IgD-negative memory B cell (primary cell): ENCODE measurements around the gene DCTPP1. TPM values are rescaled to one million over a fixed set of nuclear protein-coding genes. Genes with fewer than 3 reads are reported as not detected.
"Not testable (repeated sequence)": the region's sequence is repeated elsewhere in the genome, so short reads cannot be mapped to it uniquely, and the experiment has no call there.

Source experiments
- H3K27ac Mint-ChIP-seq, 3 donors: one replicate each; pipeline ENCODE4 v1.8.0; 2020 to 2022; ENCODE audit warnings: mild to moderate bottlenecking in 3 of 3, mixed read lengths in 3 of 3, moderate library complexity in 1 of 3
- H3K27me3 Mint-ChIP-seq: one replicate; pipeline ENCODE4 v1.8.0; 2021; ENCODE audit warnings: mixed read lengths
- H3K36me3 Mint-ChIP-seq: one replicate; pipeline ENCODE4 v1.8.0; 2020; ENCODE audit warnings: mild to moderate bottlenecking, mixed read lengths
- H3K4me1 Mint-ChIP-seq, 3 donors: one replicate each; pipeline ENCODE4 v1.8.0; 2020 to 2022; ENCODE audit warnings: mixed read lengths in 3 of 3, mild to moderate bottlenecking in 1 of 3
- H3K4me3 Mint-ChIP-seq, 4 donors: one replicate each; pipeline ENCODE4 v1.8.0; 2020 to 2022; ENCODE audit warnings: mild to moderate bottlenecking in 4 of 4, mixed read lengths in 4 of 4, moderate library complexity in 3 of 4
- H3K9me3 Mint-ChIP-seq, 3 donors: one replicate each; pipeline ENCODE4 v1.8.0; 2020 to 2021; ENCODE audit warnings: mixed read lengths in 3 of 3, mild to moderate bottlenecking in 1 of 3
- polyA plus RNA-seq: library from polyadenylated mRNA; unstranded; fragments of 300-500 nt; fragmentation: Illumina TruSeq; gene quantifications from one replicate; pipeline ENCODE4 v1.2.3, GENCODE V29; 2021

The DCTPP1 gene
- polyA plus RNA-seq, 1 donor from 2014 or later: 137 TPM

DNA sequence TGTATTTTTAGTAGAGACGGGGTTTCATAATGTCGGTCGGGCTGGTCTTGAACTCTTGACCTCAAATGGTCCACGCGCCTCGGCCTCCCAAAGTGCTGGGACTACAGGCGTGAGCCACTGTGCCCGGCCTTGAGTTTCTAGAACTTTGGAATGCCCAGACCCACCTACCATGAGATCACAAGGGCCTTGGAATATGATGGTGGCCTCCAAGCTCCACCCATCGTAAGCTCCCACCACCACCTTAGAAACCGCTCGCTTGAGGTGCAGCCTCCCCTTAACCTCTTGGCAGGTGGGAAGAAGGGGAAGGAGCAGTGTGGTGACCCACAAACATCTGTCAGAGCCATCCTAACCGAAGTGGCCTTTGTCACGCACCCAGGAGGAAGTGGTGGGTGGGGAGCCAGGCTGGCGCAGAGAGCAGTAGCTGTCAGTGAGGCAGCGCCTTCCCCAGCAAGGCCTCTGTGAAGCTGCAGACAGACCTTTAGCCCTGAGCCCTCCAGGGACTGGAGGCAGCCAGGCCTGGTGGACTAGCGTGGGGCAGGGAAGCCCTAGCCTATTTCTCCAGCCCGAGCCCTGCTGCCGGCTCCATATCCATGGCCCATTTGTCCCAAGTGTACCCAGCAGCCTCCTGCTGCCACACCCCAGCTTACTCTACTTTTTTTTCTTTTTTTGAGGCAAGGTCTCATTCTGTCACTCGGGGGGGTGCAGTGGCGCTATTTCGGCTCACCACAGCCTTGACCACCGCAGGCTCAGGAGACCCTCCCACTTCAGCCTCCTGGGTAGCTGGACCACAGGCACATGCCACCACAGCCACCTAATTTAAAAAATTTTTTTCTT is 28.9 kb upstream of the DCTPP1 start:
- peaks cover 2% of the 10 kb centered on the region for H3K36me3 Mint-ChIP-seq
- no peaks in the 10 kb centered on the region for H3K27me3 Mint-ChIP-seq
- peak overlapping the region; percentile 59 to 93 (median 92) for H3K27ac Mint-ChIP-seq
- H3K9me3 Mint-ChIP-seq: no peaks in the 10 kb centered on the region
- H3K4me3 Mint-ChIP-seq: peak overlapping the region; percentile 50 to 91 (median 78)
- peaks cover 31 to 34% (median 33%) of the 10 kb centered on the region in 3 donors for H3K4me1 Mint-ChIP-seq

DNA sequence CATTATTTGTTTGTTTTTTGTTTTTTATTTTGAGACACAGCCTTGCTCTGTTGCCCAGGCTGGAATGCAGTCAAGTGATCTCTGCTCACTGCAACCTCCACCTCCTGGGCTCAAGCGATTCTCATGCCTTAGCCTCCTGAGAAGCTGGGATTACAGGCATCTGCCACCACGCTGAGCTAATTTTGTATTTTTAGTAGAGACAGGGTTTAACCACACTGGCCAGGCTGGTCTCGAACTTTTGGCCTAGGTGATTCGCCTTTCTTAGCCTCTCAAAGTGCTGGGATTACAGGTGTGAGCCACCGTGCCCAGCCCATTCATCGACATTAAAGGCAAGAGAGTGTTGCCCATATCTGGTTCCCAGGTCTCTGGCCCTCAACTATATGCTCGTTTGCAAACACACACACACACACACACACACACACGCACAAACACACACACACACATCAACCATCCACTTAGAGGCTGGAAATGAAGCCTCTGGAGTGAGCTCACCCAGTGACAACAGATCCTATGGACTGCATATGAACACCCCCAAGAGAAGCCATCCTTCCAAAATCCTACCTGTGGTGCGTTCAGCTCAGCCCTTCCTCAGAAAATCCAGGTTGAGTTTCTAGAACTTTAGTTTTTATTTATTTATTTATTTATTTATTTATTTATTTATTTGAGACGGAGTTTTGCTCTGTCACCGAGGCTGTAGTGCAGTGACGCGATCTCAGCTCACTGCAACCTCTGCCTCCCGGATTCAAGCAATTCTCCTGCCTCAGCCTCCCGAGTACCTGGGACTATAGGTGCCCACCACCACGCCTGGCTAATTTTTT is 28.1 kb upstream of the DCTPP1 start:
- no peaks in the 10 kb centered on the region for H3K9me3 Mint-ChIP-seq
- H3K4me3 Mint-ChIP-seq: peak overlapping the region in 3 of 4 donors; percentile 52 to 91 (median 70)
- peak overlapping the region; percentile 84 to 93 (median 92) for H3K27ac Mint-ChIP-seq
- H3K36me3 Mint-ChIP-seq: no peaks in the 10 kb centered on the region
- H3K4me1 Mint-ChIP-seq: peaks cover 31 to 34% (median 33%) of the 10 kb centered on the region in 3 donors
- H3K27me3 Mint-ChIP-seq: no peaks in the 10 kb centered on the region

DNA sequence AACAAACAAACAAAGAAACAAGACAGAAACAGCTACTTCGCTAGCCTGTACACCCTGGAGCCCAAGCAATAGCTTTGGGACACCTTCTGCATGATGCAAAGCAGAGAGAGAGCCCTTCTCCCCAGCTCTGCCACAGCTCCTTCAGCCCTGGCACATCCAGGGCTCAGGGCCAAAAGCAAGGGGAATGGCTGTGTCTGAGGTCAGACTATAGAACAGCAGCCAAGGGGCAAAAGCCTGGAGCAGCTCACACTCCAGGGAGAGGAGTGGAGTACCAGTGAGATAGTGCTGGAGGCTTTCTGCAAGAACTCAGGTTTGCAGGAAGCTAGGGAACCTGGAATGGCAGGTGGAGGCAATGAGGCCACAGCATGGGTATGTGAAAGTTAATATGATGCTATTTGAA is 27.4 kb upstream of the DCTPP1 start:
- Mint-ChIP-seq H3K36me3 (no peaks in the 10 kb centered on the region), H3K4me1 (peaks cover 36 to 39% (median 37%) of the 10 kb centered on the region in 3 donors), H3K27ac (peak overlapping the region; percentile 55 to 84 (median 76)), H3K27me3 (no peaks in the 10 kb centered on the region), H3K4me3 (peak overlapping the region in 1 of 4 donors; percentile 52), H3K9me3 (no peaks in the 10 kb centered on the region)

DNA sequence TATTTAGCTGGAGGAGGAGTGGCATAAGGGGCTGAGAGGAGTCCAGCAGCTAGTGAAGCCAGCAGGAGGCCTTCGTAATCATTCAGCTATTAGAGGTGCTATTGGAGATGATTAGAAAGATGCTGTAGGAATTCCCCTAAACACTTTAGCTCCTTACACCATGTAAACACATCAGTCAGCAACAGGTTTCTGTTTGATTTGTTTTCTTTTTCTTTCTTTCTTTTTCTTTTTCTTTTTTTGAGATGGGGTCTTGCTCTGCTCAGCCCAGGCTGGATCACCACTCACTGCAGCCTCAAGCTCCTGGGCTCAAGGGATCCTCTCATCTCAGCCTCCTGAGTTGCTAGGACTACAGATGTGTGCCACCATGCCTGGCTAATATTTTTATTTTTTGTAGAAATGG is 26.5 kb upstream of the DCTPP1 start:
- peak overlapping the region in 2 of 4 donors; percentile 40 to 63 for H3K4me3 Mint-ChIP-seq
- H3K4me1 Mint-ChIP-seq: peaks cover 35 to 39% (median 37%) of the 10 kb centered on the region in 3 donors
- no peaks in the 10 kb centered on the region for H3K9me3 Mint-ChIP-seq
- H3K27me3 Mint-ChIP-seq: no peaks in the 10 kb centered on the region
- H3K27ac Mint-ChIP-seq: peak overlapping the region in 2 of 3 donors; percentile 76 to 84
- no peaks in the 10 kb centered on the region for H3K36me3 Mint-ChIP-seq

DNA sequence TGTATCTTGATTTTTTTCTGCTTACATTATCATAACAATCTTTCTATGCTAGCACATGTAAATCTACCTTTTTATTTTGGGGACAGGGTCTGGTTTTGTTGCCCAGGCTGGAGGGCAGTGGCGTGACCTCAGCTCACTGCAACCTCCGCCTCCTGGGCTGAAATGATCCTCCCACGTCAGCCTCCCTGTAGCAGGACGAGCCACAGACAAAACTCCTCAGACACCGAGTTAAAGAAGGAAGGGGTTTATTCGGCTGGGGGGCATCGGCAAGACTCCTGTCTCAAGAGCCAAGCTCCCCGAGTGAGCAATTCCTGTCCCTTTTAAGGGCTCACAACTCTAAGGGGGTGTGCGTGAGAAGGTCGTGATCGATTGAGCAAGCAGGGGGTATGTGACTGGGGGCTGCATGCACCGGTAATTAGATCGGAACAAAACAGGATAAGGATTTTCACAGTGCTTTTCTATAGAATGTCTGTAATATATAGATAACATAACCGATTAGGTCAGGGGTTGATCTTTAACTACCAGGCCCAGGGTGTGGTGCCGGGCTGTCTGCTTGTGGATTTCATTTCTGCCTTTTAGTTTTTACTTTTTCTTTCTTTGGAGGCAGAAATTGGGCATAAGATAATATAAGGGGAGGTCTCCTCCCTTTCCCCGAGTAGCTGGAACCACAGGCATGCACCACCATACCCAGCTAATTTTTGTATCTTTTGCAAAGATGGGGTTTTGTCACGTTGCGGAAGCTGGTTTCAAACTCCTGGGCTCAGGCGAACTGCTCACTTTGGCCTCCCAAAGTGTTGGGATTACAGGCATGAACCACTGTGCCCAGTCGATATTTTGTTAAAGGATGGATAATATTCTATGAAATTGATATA is 23.1 kb upstream of the DCTPP1 start:
- H3K4me3 Mint-ChIP-seq, H3K9me3 Mint-ChIP-seq, H3K36me3 Mint-ChIP-seq, H3K27me3 Mint-ChIP-seq: not testable (repeated sequence)
- Mint-ChIP-seq H3K4me1 (peaks cover 23 to 36% (median 27%) of the 10 kb centered on the region in 3 donors), H3K27ac (peak overlapping the region in 2 of 3 donors; percentile 43 to 49)

DNA sequence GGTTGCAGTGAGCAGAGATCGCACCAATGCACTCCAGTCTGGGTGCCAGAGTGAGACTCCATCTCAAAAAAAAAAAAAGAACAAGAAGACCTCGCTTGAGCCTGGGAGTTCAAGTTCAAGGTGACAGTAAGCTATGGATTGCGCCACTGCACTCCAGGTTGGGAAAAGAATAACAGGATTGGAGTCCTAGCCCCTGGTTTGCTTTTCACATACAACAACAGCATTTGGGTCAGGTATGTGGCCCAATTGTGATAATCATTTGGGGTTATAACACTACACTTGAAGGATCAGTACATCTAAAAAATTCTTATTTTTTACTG is 19.2 kb upstream of the DCTPP1 start:
- peaks cover 4% of the 10 kb centered on the region for H3K36me3 Mint-ChIP-seq
- H3K27me3 Mint-ChIP-seq: no peaks in the 10 kb centered on the region
- H3K9me3 Mint-ChIP-seq: no peaks in the 10 kb centered on the region
- H3K4me1 Mint-ChIP-seq: peaks cover 18 to 29% (median 29%) of the 10 kb centered on the region in 3 donors
- no peak overlapping the region for H3K27ac Mint-ChIP-seq
- H3K4me3 Mint-ChIP-seq: no peak overlapping the region

DNA sequence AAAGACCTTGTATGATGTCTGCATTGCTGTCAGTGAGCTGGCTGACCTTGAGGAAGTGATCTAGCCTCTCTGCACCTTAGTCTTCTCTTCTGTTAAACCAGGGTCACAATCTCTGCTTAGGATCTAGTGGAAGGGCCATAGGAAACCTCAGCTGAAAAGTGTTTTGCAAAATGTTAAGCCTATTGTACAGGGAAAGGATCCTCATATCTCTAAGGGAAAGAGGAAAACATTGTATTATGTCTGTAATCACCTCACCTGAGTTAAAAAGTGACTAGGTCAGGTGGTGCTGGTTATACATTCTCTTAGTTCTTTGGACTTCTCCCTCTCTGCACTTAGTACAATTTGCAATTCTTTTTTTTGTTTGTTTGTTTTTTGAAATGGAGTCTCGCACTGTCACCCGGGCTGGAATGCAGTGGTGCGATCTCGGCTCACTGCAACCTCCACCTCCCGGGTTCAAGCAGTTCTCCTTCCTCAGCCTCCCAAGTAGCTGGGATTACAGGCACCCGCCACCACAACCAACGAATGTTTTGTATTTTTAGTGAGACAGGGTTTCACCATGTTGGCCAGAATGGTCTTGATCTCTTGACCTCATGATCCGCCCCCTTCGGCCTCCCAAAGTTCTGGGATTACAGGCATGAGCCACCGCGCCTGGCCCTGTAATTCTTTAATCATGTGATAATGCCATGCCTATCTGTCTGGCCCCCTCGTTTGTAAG is 17.8 kb upstream of the DCTPP1 start:
- no peaks in the 10 kb centered on the region for H3K27me3 Mint-ChIP-seq
- peaks cover 0 to 2% (median 0%) of the 10 kb centered on the region in 3 donors for H3K9me3 Mint-ChIP-seq
- H3K36me3 Mint-ChIP-seq: peaks cover 10% of the 10 kb centered on the region
- peaks cover 28 to 39% (median 35%) of the 10 kb centered on the region in 3 donors for H3K4me1 Mint-ChIP-seq
- H3K4me3 Mint-ChIP-seq: peak overlapping the region in 3 of 4 donors; percentile 44 to 96 (median 73)
- H3K27ac Mint-ChIP-seq: no peak overlapping the region

DNA sequence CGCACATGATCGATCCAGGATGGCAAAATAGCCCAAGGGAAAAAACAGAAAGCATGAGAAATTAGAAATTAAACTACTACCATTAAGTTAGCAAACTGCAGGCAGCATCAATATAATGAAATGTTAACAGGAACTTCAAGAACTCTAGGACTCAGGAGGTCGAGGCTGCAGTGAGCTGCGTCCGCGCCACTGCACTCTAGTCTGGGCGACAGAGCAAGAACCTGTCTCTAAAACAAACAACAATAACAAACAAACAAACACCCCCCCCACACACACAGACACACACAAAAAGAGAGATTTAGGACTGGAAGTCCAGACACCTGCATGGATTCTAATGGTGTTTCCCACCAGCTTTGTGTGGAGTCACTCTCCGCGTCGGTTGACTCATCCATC is 16.4 kb upstream of the DCTPP1 start:
- H3K9me3 Mint-ChIP-seq: peaks cover 0 to 2% (median 0%) of the 10 kb centered on the region in 3 donors
- H3K4me1 Mint-ChIP-seq: peaks cover 24 to 37% (median 27%) of the 10 kb centered on the region in 3 donors
- H3K36me3 Mint-ChIP-seq: peaks cover 12% of the 10 kb centered on the region

DNA sequence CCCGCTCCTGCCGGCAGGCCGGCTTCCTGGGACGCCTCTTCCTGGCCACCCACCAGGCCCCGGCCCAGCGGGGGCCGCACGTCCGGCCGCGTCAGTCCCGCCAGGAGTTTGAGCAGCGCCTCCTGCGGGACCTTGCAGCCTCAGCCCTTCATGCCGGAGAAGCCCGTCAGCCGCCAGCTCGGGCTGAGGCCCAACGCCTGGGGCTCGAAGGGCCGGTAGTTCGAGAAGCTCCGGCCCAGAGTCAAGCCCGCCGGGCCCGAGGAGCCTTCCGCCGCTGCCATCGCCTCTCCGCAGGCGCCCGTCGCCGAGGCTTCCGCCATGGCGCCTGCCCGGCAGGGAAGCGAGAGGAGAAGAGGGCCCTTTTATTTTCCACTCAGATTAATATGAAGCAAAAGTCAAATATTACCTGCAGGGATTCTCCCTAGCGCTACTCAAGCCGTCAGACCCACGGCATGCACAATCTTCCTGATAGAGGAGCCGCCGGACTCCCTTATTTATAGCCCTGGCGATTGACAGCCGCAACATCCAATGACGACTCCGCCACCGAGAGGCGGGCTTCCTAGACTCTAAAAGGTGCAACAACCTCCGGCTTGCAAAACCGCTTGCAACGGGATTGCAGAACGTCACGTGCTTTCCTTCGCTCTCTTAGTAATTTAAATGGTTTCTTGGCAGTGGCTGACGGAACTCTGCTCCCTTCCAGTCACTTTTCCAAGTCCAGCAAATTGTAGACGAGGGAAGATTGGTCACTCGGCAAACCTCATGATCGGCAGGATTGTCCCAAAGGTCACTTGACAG is 15.8 kb upstream of the DCTPP1 start, which contains the start of gene SEPHS2:
Gene SEPHS2, minus strand, starts transcription at position 467 of the 795 bp plus-strand sequence. Its CDS starts 147 bp downstream, at position 320.
- Mint-ChIP-seq H3K36me3 (peaks cover 12% of the 10 kb centered on the region), H3K4me1 (peaks cover 21 to 32% (median 23%) of the 10 kb centered on the region in 3 donors), H3K4me3 (peak within 1 kb of the TSS; percentile 94 to 99 (median 98)), H3K27me3 (no peaks in the 10 kb centered on the region), H3K27ac (peak within 1 kb of the TSS; percentile 92 to 98 (median 97)), H3K9me3 (peaks cover 0 to 2% (median 0%) of the 10 kb centered on the region in 3 donors)

More for the DNA sequence above, 16.4 kb upstream of the DCTPP1 start:
- Mint-ChIP-seq H3K27ac (peak overlapping the region; percentile 92 to 98 (median 97)), H3K27me3 (no peaks in the 10 kb centered on the region), H3K4me3 (peak overlapping the region; percentile 94 to 99 (median 98))

DNA sequence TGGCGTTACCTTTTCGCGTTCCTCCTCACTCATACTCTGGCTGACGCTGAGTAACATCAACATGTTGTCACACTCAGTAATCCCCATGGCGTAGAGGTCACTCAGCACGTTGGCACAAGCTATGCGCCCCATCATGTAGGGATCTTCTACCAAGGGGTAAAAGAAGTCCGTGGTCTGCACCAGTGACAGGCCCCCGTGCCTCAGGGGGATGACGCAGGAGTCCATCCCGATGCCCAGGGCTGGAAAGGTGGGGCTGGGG is 15.2 kb upstream of the DCTPP1 start:
- H3K27ac Mint-ChIP-seq: no peak overlapping the region
- H3K4me3 Mint-ChIP-seq: peak overlapping the region; percentile 89 to 99 (median 95)
- peaks cover 0 to 2% (median 0%) of the 10 kb centered on the region in 3 donors for H3K9me3 Mint-ChIP-seq
- no peaks in the 10 kb centered on the region for H3K27me3 Mint-ChIP-seq
- peaks cover 22 to 32% (median 26%) of the 10 kb centered on the region in 3 donors for H3K4me1 Mint-ChIP-seq
- peaks cover 12% of the 10 kb centered on the region for H3K36me3 Mint-ChIP-seq

DNA sequence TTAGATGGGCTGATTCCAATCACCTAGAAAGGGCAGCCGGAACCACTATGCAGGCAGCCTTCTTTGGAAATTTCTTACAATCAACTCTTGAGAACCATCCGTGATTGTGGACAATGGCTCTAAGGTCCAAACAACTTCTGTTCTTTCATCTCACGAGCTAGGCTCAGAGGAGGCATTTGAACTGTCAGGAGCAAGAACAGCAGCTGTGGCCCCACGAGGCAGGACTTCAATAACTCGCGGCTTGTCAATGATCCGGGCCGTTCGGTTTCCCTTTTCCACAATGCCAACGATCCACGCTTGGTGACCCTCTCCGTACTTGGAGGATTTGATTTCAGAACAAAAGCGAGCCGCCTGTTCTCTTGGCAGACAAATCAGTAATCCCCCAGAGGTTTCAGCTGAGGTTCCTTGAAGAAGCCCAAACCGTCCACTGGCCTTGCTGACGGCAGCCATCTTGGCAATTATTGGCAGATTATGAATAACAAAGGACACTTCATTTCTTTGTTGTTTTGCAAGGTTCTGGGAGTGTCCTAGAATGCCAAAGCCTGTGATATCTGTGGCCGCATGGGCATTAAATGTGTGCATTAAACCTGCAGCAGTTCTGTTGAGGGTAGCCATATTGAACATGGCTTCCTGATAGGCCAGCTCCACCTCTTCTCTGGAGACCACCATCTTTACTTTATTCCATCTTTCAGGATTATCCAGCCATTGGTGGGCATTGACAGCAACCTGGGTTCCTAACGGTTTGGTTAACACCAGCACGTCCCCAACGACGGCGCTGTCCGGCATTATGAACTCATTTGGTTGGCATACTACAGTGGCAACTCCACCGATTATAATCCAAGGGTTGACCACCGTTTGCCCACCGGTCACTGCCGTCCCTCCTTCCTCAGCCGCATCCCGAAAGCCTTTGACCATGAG is 14.7 kb upstream of the DCTPP1 start:
- Mint-ChIP-seq H3K36me3 (peaks cover 12% of the 10 kb centered on the region), H3K9me3 (peaks cover 0 to 2% (median 0%) of the 10 kb centered on the region in 3 donors), H3K4me3 (peak overlapping the region; percentile 89 to 99 (median 95)), H3K27me3 (no peaks in the 10 kb centered on the region), H3K27ac (no peak overlapping the region), H3K4me1 (peaks cover 26 to 36% (median 29%) of the 10 kb centered on the region in 3 donors)

DNA sequence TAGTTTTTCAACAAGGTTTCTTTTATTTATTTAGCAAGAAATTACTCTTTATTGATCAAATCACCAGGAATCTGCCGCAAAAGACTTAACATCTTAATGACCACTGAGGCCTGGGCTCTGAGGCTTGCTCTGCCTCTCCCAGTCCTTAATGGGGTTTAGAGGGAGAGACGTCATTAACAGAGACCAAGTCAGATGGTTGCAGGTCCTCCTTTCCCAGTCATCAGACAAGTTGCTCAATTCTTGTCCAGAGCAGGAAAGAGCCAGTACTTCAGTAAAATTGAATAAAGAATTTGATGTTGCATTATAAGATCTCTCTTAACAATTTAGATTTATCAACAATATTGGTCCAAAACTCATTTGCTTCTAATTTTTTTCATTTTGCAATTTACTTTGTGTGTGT is 13.8 kb upstream of the DCTPP1 start:
- H3K27ac Mint-ChIP-seq: no peak overlapping the region

More for the DNA sequence above, 13.8 kb upstream of the DCTPP1 start:
- Mint-ChIP-seq H3K27me3 (no peaks in the 10 kb centered on the region), H3K9me3 (peaks cover 0 to 2% (median 0%) of the 10 kb centered on the region in 3 donors), H3K36me3 (peaks cover 12% of the 10 kb centered on the region), H3K4me3 (peak overlapping the region; percentile 26 to 99 (median 92)), H3K4me1 (peaks cover 31 to 42% (median 34%) of the 10 kb centered on the region in 3 donors)
